HG03045 (cell line): ENCODE data around the gene ATAD3A.

Experiments
- ATAC-seq: cut with Tn5 transposase; IDR thresholded peaks from one replicate; pipeline ENCODE4 v1.9.1; 2021; ENCODE audit warnings: mild to moderate bottlenecking, moderate library complexity; ENCODE audit not compliant: unreplicated experiment

The ATAD3A gene

DNA sequence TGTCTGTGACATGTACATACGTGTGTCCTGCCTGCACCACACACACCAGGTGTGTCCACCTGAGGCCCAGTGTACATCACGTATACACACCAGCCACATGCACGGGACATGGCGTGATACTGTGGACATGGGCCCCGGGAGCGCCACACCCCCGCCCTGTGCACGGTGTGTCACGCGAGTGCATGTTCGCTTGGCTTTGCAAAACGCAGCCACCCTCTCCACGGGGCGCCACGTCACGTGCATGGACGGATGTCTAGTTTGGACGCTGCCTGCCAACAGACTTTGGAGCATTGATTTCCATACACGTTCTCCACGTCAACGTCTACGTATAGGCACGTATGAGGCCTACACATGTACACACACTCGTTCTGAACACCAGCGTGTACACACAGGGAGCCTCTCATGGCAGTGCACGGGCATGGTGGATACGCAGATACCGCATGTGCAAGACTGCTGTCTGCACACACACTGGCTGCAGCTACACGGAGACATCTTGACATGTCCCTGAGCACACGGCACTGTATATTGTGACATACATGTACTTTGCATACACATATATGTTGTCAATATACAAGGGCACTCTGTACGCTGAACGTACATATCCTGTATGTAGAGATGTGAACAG is 25.8 kb downstream of the ATAD3A start:
- no peak for ATAC-seq

DNA sequence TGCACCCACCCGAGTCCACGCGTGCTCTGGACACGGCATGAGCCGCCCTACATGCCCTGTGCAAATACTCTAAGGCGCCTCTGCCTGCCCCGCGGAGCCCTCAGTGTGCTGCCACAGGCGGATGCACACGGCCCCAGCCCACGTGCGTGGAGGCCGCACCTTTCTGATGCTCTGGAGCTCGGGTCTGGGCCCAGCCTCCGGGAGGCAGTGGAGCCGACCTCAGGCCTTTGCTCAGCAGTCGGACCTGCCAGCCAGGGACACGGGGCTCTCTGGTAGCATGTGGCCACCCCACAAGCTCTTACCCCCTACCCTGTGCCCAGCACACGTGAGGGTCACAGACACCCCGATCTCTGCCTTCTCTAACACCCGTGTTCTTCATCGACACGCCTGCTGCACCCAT is 26.4 kb downstream of the ATAD3A start:
- no peak for ATAC-seq

DNA sequence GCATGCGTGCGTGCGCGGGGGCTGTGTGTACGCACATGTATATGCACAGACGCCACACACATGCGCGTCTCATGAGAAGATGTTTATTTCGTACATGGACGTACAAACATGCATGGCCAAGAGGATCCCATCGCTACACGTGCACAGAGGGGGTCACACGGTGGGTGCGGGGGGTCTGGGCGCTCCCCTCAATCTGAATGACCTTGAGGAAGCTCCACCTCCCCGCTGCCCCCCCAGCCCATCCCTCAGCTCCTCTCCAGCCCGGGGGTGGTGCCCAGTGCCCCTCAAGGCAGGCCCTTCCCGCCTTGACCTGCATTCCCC is 27.0 kb downstream of the ATAD3A start:
- no peak for ATAC-seq

DNA sequence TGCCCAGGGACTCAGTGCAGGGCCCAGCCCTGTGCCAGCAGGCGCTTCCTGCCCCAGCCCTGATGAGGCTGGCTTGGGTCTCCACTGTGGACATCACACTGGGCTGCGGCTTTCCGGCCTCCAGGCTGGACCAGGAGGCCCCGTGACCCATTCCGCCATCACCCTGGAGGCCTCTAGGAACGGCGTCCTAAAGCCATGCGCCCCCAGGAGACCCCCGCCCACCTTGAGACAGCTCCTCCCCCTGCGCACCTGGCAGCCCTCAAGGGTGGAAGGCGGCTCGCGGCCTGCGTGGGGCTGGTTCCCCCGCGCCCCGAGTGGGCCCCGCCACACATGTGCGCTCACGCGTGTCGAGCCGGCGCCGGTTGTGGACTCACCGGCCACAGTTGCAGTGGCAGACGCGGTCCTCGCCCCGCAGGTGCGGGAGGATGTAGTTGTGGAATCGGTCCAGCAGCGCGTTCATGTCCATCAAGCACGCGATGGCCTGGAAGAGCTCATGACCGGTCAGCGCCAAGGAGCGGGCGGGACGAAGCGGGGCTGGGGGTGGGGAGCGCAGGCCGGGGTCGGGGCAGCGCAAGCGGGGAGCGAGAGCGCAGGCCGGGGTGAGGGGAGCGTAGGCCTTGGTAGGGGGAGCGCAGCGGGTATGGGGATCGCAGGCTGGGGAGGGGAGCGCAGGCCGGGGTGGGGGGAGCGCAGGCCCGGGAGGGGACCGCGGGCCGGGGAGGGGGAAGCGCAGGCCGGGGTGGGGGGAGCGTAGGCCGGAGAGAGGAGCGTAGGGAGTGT is 27.5 kb downstream of the ATAD3A start:
- ATAC-seq: no peak

DNA sequence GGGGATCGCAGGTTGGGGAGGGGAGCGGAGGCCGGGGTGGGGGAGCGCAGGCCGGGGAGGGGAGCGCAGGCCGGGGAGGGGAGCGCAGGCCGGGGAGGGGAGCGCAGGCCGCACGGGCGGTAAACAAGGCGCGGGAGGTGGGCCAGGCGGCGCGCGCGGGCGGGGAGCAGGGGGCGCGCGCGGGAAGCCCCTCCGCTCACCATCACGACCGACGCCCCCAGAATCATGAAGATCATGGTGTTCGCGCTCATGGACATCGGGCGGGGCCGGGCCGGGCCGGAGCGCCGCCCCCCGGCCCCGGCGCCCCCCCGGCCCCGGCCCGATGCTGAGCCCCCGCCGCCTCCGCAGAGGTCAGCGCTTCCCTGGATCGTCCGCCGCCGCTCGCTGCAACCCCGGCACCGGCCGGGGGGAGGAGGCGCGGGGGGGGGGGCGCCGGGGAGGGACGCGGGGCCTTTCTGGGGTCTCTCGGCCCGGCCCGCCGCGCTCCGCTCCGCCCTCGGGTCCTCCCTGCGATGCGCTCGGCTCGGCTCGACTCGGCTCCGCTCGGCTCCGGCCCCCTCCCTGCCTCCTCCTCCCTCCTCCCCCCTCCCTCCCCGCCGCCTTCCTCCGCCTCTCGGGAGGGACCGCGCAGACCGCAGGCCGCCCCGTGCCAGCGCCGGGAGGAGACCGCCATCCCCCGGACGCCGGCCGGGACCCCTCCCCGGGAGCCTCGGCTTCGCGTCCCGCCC is 28.3 kb downstream of the ATAD3A start, which contains the start of gene TMEM240:
TMEM240 (minus strand) TSS at position 535 of the 728 bp plus-strand sequence; CDS start at position 257, 278 bp downstream.
- no peak for ATAC-seq

DNA sequence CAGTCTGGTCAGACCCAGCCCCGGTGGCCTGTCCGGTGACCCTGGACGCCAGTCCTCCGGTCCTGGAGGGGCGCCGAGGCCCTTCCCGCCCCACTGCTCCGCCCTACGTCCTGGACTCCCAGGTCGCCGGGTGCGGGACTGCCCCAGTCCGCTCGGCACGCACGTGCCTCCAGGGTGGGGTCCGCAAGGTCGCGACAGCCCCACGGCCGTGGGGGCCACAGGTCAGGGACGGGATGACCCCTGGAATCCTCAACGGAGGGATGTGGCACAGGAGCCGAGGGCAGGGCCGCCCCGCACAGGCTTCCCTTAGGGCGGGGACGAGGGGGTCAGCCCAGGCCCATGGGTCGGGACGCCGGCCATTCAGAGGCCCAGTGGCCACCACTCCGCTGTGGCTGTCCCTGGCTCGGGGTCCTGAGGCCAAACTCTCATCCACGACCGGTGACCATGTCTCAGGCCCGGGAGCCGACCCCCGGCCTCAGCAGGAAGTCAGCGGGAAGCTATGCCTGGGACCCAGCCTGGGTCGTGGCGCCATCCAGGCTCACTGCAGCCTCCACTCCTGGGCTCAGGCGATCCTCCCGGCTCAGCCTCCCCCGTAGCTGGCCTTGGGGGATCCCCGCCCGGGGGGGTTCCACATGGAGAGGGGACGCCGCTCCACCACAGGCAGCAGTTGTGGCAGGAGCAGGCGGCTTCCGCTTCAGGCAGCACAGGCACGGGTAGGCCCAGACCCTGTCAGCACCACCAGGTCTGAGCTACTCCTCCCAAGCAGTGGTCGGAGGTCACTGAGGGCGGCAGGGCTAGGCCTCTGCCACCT is 29.1 kb downstream of the ATAD3A start:
- no peak for ATAC-seq

DNA sequence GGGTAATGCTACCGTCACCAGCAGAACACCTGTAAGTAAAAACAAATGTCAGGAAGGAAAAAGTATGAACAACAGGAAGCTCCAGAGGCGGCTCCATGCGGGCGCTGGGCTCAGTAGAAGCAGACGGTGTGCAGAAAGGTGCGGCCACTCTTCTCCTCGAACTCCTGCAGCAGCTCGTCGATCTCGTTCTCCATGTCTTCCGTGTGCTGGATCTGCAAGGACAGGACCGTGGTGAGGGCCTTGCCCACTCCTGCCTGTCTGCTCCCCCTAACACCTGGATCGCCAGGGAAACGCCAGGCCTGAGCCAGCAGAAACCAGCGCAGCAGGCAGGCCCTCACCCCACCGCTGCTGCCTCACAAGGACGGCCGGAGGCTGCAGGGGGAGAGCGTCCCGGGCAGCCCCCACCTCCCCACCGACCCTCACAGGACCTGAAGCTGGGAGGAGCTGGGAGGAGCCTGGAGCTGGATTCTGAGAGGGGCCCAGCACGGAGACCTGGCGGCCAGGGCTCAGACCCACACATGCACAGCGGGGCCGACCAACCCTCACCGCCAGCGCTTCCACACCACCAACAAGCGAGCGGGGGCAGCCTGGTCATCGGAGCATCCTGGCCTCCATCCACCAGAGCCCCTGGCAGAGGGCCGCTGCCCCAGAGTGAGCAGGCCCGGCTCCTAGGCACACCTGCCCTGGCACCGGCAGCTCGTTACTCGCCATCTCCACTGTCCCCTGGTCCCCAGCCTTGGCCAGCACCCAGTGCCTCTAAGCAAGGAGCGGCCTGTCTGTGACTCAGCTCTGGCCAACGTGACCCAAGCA is 30.2 kb downstream of the ATAD3A start:
- ATAC-seq: no peak

DNA sequence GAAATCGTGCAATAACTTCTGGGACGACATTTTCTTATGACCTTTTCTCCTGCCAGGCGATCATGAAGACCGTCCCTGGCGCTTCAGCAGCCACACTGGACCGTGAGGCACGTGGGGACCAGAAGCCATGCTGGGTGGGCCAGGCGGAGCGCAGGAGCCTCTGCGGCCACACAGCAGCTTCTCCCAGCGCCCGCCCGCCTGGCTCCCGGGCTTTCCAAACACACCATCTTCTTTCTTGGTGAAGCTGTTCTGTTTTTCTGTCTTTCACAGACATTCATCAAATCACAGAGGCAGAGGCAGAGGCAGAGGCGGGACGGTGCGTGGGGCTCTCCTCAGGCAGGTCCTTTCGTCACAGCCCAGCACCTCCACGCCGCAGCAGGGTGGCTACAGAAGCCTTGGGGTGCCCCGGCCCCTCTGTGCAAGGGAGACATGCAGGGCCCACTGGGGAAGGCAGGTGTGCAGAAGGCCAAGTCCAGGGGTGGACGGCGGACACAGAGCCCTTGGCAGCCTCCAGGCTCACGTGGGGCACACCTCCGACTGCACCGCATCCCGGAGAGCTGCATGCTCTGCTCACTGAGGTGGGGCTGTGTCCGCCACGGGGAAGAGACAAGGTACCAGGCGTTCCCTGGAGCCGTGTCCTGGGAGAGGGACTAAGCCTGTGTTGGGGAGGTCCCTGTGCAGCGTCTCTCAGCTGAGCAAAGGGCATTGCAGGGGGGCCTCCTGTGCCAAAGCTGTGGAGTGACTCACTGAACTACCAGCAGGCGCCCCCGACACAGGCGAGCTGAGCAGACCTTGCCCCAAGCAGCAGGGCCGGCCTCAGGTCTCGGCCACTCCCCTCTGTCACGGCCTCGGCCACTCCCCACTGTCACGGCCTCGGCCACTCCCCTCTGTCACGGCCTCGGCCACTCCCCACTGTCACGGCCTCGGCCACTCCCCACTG is 31.1 kb downstream of the ATAD3A start:
- no peak for ATAC-seq

DNA sequence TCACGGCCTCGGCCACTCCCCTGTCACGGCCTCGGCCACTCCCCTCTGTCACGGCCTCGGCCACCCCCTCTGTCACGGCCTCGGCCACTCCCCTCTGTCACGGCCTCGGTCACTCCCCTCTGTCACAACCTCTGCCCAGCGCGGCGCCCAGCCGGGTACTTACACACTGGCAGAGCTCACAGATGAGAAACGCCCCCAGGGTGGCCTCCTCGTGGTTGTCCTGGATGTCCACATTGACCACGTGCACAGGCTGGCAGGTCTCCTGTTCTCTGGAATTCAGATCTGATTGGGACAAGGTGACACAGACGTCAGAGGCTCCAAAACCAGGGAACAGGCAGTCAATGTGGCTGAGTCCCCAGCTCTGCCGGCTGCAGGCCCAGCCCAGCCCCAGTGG is 31.7 kb downstream of the ATAD3A start:
- ATAC-seq: no peak

DNA sequence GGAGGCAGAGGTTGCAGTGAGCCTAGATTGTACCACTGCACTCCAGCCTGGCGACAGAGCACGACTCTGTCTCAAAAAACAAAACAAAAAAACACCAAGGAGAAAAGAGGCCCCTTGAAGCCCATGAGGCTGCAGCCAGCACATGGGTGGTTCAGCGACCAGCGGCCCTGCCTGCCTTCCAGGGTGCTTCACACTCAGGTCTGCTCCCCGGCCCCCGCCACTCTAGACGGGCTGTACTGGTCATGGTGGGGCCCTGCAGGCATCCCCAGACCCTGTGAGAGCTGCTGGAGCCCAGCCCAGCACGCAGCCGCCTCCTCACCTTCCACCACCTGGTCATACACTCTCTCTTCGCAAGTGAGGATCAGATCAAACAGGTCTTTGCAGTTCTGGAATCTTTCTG is 32.6 kb downstream of the ATAD3A start:
- ATAC-seq: no peak

DNA sequence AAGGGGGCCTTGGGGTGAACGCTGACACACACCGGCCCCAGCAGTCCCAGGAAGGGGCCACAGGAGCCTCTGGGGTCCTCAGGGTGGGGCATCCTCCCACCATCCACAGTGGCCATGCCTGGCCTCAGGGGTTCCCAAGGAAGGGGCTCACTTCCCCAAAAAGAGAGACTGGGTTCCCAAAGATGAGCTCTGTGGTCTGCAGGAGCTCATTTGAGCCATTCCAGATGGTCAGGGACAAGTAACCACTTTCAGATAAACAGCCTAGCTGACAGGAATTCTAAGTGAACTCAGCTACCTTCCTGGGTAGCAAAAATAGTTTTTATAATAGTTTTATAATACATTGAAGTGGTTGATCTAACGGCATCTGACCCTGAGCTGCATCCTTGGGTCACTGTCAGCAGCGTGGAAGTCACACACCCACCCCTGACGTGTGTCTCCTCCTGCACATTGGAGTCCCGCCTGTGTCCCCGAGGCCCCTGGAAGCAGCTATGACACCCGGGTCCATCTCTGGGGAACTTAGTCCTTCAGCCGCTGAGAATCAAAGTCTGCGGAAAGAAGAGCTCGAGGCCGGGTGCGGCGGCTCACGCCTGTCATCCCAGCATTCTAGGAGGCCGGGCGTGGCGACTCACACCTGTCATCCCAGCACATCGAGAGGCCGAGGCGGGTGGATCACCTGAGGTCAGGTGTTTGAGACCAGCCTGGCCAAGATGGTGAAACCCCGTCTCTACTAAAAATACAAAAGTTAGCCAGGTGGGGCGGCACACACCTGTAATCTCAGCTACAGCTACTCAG is 34.2 kb downstream of the ATAD3A start:
- no peak for ATAC-seq

DNA sequence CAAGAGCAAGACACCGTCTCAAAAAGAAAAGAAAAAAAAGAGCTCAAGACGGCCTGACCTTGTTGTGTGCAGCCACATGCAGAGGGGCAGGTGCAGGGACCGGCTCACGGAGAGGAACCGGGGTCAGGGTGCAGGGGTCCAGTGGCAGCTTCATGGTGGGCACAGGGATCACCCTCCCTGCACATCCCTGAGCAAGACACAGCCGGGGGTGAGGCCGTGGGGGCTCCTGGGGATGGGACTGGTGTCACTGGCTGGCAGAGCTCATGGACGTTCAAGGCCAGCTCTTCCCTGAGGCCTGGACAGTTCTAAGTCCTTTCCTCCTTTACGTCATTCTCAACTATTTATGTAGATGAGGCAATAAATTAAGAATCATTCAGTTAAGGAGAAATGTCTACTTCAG is 35.0 kb downstream of the ATAD3A start:
- no peak for ATAC-seq

DNA sequence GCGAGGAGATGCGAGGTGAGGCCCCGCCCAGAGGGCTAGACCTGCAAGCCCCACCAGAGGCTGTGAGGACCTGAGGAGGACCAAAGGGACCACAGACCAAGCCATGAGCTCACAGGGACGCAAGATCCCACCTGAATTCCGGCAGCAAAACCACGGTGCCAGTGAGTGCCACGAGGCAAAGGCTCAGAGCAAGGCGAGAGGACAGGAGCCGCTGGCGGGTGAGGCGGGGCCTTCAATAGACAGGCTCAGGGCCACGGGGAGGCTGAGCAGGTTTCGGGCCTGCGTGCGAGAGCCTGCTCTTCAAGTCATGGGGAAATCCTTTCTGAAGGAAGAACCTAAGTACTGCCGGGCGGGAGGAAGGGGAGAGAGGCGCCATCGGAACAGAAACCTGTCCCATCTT is 35.5 kb downstream of the ATAD3A start:
- no peak for ATAC-seq

DNA sequence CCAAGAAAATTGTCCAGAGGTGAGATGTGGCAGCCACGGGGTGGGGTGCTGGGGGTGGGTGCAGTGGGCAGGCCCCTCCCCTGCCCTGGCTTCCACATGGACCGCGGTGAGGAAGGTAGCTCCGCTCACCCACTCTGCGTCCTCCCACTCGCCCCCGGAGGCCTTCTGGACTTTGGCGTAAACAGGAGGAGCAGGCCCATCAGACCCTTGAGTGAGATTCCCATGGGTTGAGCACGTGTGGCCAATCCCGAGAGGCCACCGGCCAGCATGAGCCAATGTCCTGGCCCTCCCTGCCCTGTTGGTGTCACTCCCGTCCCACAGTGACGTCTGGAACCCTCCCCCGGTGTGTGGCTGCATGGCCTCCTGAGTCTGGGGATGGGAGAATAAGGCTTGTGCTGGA is 36.6 kb downstream of the ATAD3A start:
- no peak for ATAC-seq

DNA sequence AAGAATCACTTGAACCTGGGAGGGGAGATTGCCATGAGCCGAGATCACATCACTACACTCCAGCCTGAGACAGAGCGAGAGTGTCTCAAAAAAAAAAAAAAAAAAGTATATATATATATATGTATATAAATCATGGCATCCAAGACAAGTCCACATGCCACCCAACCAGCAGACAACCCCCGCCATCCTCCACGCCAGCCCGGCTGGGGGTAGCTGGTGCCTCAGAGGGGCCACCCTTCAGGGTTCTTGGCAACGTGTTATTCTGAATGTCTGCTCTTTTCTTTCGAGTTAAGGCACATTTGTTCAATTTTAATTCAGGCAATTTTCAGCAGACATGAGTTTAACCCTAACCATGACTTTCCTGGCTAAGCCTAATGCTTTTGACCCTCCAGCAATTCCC is 38.1 kb downstream of the ATAD3A start:
- ATAC-seq: no peak

DNA sequence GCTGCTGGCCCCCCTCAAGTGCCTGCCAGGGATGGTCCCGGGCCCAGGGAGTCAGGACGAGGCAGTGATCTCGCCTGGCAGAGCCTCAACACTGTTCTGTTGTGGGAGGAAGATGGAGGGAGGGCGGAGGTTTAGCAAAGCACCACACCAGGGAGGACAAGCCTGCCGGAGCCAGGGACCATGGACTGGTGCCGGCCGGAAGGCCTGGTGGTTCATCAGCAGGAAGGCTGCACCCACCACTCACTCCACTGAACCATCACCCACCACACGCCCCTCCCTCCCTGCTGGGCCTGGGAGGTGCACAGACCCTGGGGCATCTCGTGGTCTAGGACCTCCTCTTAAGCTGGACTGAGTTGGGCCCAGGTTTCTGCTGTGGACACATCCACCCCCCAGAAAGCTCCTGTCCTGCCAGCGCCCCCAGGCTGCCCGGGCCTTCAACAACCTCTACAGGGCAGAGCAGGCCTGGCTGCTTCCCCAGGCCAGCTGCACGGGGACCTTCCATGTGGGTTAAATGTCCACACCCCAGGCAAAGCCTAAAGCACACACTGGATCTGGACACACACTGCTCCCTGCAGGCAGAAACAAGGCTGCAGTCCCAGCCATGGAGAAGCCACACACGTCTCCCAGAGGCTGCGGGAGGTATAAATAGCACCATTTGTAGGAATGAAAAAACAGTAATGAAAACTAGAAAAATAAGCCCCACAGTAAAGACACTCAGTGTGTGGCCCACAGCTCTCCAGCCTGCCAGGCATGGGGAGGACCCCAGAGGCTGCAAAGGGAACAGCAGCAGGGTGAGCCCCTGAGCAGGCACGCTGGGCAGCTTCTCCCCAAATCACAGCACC is 38.9 kb downstream of the ATAD3A start:
- ATAC-seq: no peak

DNA sequence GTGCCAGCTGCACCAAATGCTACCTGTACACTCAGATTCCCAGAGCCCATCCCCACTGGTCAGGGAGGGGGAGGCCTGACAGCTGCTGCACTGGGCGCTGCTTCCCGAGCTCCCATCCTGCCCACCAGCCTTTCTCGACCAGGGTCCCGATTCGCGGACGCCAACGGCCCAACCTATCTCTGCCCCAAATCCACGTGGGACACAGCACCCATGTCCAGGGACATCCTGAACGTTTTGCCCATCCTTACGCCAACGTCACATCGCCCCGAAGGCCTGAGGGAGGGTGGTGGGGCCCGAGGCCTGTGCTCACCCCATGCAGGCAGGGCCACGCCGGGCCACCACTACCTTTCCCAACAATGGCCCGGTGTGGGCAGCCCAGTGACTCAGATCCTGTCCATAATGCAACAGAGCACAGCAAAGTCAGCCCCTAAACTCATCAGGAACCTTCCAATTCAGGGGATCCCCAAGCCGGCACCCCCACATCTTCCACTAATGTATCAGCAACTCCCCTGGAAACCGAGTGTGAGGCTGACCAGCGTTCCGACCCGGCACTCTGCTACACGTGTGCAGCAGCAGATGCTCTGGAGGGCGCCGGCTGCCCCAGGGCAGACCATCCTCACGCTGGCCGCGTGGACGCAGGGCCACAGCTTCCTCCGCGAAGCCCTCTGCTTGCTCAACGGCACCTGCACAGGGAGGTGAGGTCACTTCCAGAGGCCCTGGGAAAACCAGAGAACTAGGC is 39.7 kb downstream of the ATAD3A start:
- ATAC-seq: no peak
